Smooth muscle cell (in vitro differentiated cells): ENCODE measurements around the gene CA7. TPM values are rescaled to one million over a fixed set of nuclear protein-coding genes. Genes with fewer than 3 reads are reported as not detected.
A peak's percentile ranks its signal among the peaks of the same experiment; 100 is the strongest.

Experiments
- DNase-seq: peaks from one replicate; lab custom pipeline; 2025; ENCODE audit not compliant: unreplicated experiment; lab: John Stamatoyannopoulos, UW
- H2AFZ ChIP-seq: fragments of 200-600 bp; sonication (generic); 2 replicates; pipeline ENCODE4 v1.6.0; 2016; ENCODE audit warnings: antibody characterized with exemption, low read depth, mild to moderate bottlenecking
- H3F3A ChIP-seq: fragments of 200-600 bp; sonication (generic); 2 replicates; pipeline ENCODE4 v1.6.0; 2017; ENCODE audit warnings: antibody characterized with exemption, low read depth
- H3K27ac ChIP-seq: fragments of 200-600 bp; sonication (generic); 2 replicates; pipeline ENCODE4 v1.5.1; 2016; ENCODE audit warnings: low read depth, mild to moderate bottlenecking
- H3K27me3 ChIP-seq: fragments of 200-600 bp; sonication (generic); 2 replicates; pipeline ENCODE4 v1.6.1; 2016; ENCODE audit warnings: low read depth, mild to moderate bottlenecking
- H3K36me3 ChIP-seq: fragments of 200-600 bp; sonication (generic); 2 replicates; pipeline ENCODE4 v1.5.1; 2016; ENCODE audit warnings: low read depth
- H3K4me1 ChIP-seq: fragments of 200-600 bp; sonication (generic); 2 replicates; pipeline ENCODE4 v1.5.1; 2016; ENCODE audit warnings: low read depth
- H3K4me2 ChIP-seq: fragments of 200-600 bp; sonication (generic); 2 replicates; pipeline ENCODE4 v1.6.0; 2016; ENCODE audit warnings: mild to moderate bottlenecking
- H3K4me3 ChIP-seq: fragments of 200-600 bp; sonication (generic); 2 replicates; pipeline ENCODE4 v1.5.1; 2016; ENCODE audit warnings: mild to moderate bottlenecking
- H3K79me2 ChIP-seq: fragments of 200-600 bp; sonication (generic); 2 replicates; pipeline ENCODE4 v1.6.0; 2016; ENCODE audit warnings: low read depth, mild to moderate bottlenecking
- H3K9ac ChIP-seq: fragments of 200-600 bp; sonication (generic); 2 replicates; pipeline ENCODE4 v1.6.0; 2016; ENCODE audit warnings: low read depth
- H3K9me3 ChIP-seq: fragments of 200-600 bp; sonication (generic); replicated peaks from 2 replicates; pipeline ENCODE4 v1.5.1; 2016; ENCODE audit warnings: low read depth
- H4K20me1 ChIP-seq: fragments of 200-600 bp; sonication (generic); 2 replicates; pipeline ENCODE4 v1.6.0; 2016; ENCODE audit warnings: low read depth
- CTCF ChIP-seq: fragments of 200-600 bp; sonication (generic); IDR thresholded peaks from 2 replicates; pipeline ENCODE4 v1.5.1; 2017; ENCODE audit warnings: borderline replicate concordance, mild to moderate bottlenecking, antibody characterized with exemption; ENCODE audit not compliant: insufficient read depth, poor library complexity, severe bottlenecking
- WGBS: methylation state at CpG from one replicate; pipeline ENCODE4 v1.1.7; 2016; ENCODE audit warnings: low lambda C conversion rate; 5-methylcytosine and 5-hydroxymethylcytosine counted together
- polyA plus RNA-seq: library from polyadenylated mRNA; unstranded; fragments of >200 nt; fragmentation: Nextera tagmentation; extraction: Ambion mirVana; gene quantifications from 2 replicates; pipeline ENCODE4 v1.2.1, GENCODE V29; 2016
- total RNA-seq: library from RNA; depleted of rRNA; stranded (reverse); fragments of >200 nt; gene quantifications from 2 replicates; pipeline ENCODE4 v1.2.3, GENCODE V29; 2014

The CA7 gene
- total and polyA plus RNA-seq, 2 experiments from 2014 or later = not detected

- no peak overlapping the region for H3K4me2 ChIP-seq
- no peaks in the 10 kb centered on the region for H3K79me2 ChIP-seq
- H3F3A ChIP-seq = peaks cover 11% of the 10 kb centered on the region
- 68% methylated on average over 3 of the region's 3 CpGs for WGBS
- peak overlapping the region; percentile 65 for H3K27ac ChIP-seq
- no peaks in the 10 kb centered on the region for H3K36me3 ChIP-seq
- no peak overlapping the region for H3K4me3 ChIP-seq
- H2AFZ ChIP-seq = no peak overlapping the region
- no peaks in the 10 kb centered on the region for H4K20me1 ChIP-seq
- DNase-seq = no peak
- TF ChIP-seq CTCF = no peak
- H3K27me3 ChIP-seq = no peaks in the 10 kb centered on the region
- H3K9me3 ChIP-seq = no peaks in the 10 kb centered on the region
- H3K9ac ChIP-seq = no peak overlapping the region
- H3K4me1 ChIP-seq = no peaks in the 10 kb centered on the region
Measured at GRCh38 chr16:66898207-66898606, 54.0 kb downstream of the CA7 start.

- no peaks in the 10 kb centered on the region for H3K27me3 ChIP-seq
- peak overlapping the region; percentile 65 for H3K27ac ChIP-seq
- no peaks in the 10 kb centered on the region for H3K36me3 ChIP-seq
- no peak overlapping the region for H3K4me2 ChIP-seq
- no peak for TF ChIP-seq CTCF
- H3K9me3 ChIP-seq = no peaks in the 10 kb centered on the region
- no peak overlapping the region for H2AFZ ChIP-seq
- 96% methylated on average over 2 of the region's 2 CpGs for WGBS
- H3K4me3 ChIP-seq = no peak overlapping the region
- DNase-seq = no peak
- peaks cover 11% of the 10 kb centered on the region for H3F3A ChIP-seq
- H3K4me1 ChIP-seq = no peaks in the 10 kb centered on the region
- H4K20me1 ChIP-seq = no peaks in the 10 kb centered on the region
- H3K9ac ChIP-seq = no peak overlapping the region
- H3K79me2 ChIP-seq = no peaks in the 10 kb centered on the region
Measured at GRCh38 chr16:66898933-66899309, 54.7 kb downstream of the CA7 start.

- no peak overlapping the region for H2AFZ ChIP-seq
- WGBS = 88% methylated on average over 6 of the region's 6 CpGs
Measured at GRCh38 chr16:66899310-66899944, 55.2 kb downstream of the CA7 start.

More at GRCh38 chr16:66899310-66899944, 55.2 kb downstream of the CA7 start:
- no peak for DNase-seq
- Histone ChIP-seq H3K27ac (peak overlapping the region; percentile 65), H4K20me1 (no peaks in the 10 kb centered on the region), H3K4me1 (no peaks in the 10 kb centered on the region), H3K9me3 (no peaks in the 10 kb centered on the region), H3K36me3 (no peaks in the 10 kb centered on the region), H3K4me2 (peak overlapping the region; percentile 67), H3K79me2 (no peaks in the 10 kb centered on the region), H3F3A (peaks cover 11% of the 10 kb centered on the region), H3K9ac (peak overlapping the region; percentile 54), H3K4me3 (no peak overlapping the region), H3K27me3 (no peaks in the 10 kb centered on the region)
- TF ChIP-seq CTCF = no peak
